BJ (cell line): ENCODE measurements around the gene ADCY2. TPM values are rescaled to one million over a fixed set of nuclear protein-coding genes. Genes with fewer than 3 reads are reported as not detected.

Source experiments
- CTCF ChIA-PET: fragments of 350-600 bp; formaldehyde crosslinking; extraction: SDS; loops from one replicate; lab custom pipeline; 2021; ENCODE audit warnings: antibody characterized with exemption, inconsistent platforms; lab: Yijun Ruan, JAX
- POLR2A ChIA-PET: fragments of 300-600 bp; sonication (Branson Sonifier 250); formaldehyde crosslinking; extraction: SDS; loops from one replicate; lab custom pipeline; 2021; ENCODE audit warnings: antibody characterized with exemption; lab: Charles Lee
- DNase-seq: peaks from one replicate; pipeline ENCODE4 v3.0.0-alpha.2; 2011; ENCODE audit warnings: low read depth
- H3K27me3 ChIP-seq: 2 replicates; pipeline ENCODE4 v1.6.0; 2011; ENCODE audit warnings: low read length; ENCODE audit not compliant: control insufficient read depth, insufficient read depth
- H3K36me3 ChIP-seq: 2 replicates; pipeline ENCODE4 v1.5.1; 2011; ENCODE audit warnings: low read length; ENCODE audit not compliant: control insufficient read depth, insufficient read depth
- H3K4me3 ChIP-seq: 2 replicates; pipeline ENCODE4 v1.5.1; 2011; ENCODE audit warnings: low read depth, mild to moderate bottlenecking, control low read depth, low read length
- polyA plus RNA-seq: library from polyadenylated mRNA; depleted of rRNA; stranded (reverse); fragments of >200 nt; gene quantifications from 2 replicates; pipeline ENCODE4 v1.2.3, GENCODE V29; 2011
- TF ChIP-seq, protein P1 (sequence below): IDR thresholded peaks from 2 replicates; pipeline ENCODE4 v1.5.1; 2011; ENCODE audit warnings: low read depth, mild to moderate bottlenecking, control low read depth, inconsistent platforms, low read length, moderate library complexity; ENCODE audit not compliant: insufficient read depth

Gene ADCY2
- polyA plus RNA-seq, 1 experiment = not detected

GRCh38 chr5:7834982-7835381 lies 439.0 kb downstream of the ADCY2 start:
- Histone ChIP-seq H3K36me3 (no peaks in the 10 kb centered on the region), H3K4me3 (no peak overlapping the region), H3K27me3 (no peaks in the 10 kb centered on the region)
- ChIA-PET CTCF (no interaction called here), POLR2A (no interaction called here)
- no peak for DNase-seq
- TF ChIP-seq, protein P1, sequence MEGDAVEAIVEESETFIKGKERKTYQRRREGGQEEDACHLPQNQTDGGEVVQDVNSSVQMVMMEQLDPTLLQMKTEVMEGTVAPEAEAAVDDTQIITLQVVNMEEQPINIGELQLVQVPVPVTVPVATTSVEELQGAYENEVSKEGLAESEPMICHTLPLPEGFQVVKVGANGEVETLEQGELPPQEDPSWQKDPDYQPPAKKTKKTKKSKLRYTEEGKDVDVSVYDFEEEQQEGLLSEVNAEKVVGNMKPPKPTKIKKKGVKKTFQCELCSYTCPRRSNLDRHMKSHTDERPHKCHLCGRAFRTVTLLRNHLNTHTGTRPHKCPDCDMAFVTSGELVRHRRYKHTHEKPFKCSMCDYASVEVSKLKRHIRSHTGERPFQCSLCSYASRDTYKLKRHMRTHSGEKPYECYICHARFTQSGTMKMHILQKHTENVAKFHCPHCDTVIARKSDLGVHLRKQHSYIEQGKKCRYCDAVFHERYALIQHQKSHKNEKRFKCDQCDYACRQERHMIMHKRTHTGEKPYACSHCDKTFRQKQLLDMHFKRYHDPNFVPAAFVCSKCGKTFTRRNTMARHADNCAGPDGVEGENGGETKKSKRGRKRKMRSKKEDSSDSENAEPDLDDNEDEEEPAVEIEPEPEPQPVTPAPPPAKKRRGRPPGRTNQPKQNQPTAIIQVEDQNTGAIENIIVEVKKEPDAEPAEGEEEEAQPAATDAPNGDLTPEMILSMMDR = no peak

DNA sequence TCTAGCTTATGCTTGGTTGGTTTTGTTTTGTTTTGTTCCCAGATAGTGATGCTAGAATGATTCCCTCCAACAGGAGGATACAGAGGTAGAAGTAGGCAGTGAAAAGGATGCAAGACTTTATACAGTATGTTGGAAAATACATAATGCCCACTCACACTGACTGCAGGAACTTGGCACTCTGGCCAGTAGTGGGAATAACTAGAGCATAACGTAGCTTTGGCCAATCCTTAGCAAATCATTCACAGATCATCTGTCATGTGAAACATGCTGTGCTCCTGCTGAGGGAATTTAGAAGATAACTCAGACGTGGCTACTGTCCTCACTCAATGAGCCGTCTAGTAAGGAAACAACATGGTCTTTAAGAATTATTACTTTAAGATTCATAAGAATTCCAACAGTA lies 441.5 kb downstream of the ADCY2 start:
- CTCF ChIA-PET = interaction anchor here (0.7 to 0.8 kb wide), 2 partner anchors 21 to 1282 kb away, joined by 3 read pairs; no protein-coding TSS in a partner anchor
- H3K27me3 ChIP-seq = no peaks in the 10 kb centered on the region
- H3K4me3 ChIP-seq = no peak overlapping the region
- POLR2A ChIA-PET = no interaction called here
- no peak for DNase-seq
- TF ChIP-seq, protein P1 = no peak
- no peaks in the 10 kb centered on the region for H3K36me3 ChIP-seq

GRCh38 chr5:7842531-7842930 lies 446.6 kb downstream of the ADCY2 start:
- POLR2A ChIA-PET = no interaction called here
- CTCF ChIA-PET = no interaction called here
- TF ChIP-seq, protein P1 = no peak
- H3K36me3 ChIP-seq = no peaks in the 10 kb centered on the region
- DNase-seq = no peak
- no peak overlapping the region for H3K4me3 ChIP-seq
- peaks cover 4% of the 10 kb centered on the region; the same call in 1 of the 2 replicates for H3K27me3 ChIP-seq

GRCh38 chr5:7844901-7845300 lies 449.0 kb downstream of the ADCY2 start:
- CTCF ChIA-PET = no interaction called here

GRCh38 chr5:7845557-7845956 lies 449.6 kb downstream of the ADCY2 start:
- TF ChIP-seq, protein P1 = no peak
- Histone ChIP-seq H3K4me3 (no peak overlapping the region), H3K27me3 (peaks cover 17% of the 10 kb centered on the region), H3K36me3 (no peaks in the 10 kb centered on the region)
- ChIA-PET POLR2A (no interaction called here), CTCF (interaction anchor here (0.6 to 0.7 kb wide), 2 partner anchors 11 to 41 kb away, joined by 3 read pairs; no protein-coding TSS in a partner anchor)
- DNase-seq = no peak

More at GRCh38 chr5:7844901-7845300, 449.0 kb downstream of the ADCY2 start:
- Histone ChIP-seq H3K27me3 (peaks cover 16% of the 10 kb centered on the region), H3K36me3 (no peaks in the 10 kb centered on the region), H3K4me3 (no peak overlapping the region)
- no peak for DNase-seq
- TF ChIP-seq, protein P1 = no peak
- POLR2A ChIA-PET = no interaction called here
